ENCODE data around the gene DNASE2. TPM values are rescaled to one million over a fixed set of nuclear protein-coding genes. Genes with fewer than 3 reads are reported as not detected.

The DNASE2 gene
- total RNA-seq, 1 donor from 2014 or later, result 3.3 TPM

GRCh38 chr19:12836529-12836863, 44.8 kb downstream of the DNASE2 start:
- DNase-seq (ENCODE audit: low spot score in 2 of 2) (no peak), FAIRE-seq (no peak)

DNA sequence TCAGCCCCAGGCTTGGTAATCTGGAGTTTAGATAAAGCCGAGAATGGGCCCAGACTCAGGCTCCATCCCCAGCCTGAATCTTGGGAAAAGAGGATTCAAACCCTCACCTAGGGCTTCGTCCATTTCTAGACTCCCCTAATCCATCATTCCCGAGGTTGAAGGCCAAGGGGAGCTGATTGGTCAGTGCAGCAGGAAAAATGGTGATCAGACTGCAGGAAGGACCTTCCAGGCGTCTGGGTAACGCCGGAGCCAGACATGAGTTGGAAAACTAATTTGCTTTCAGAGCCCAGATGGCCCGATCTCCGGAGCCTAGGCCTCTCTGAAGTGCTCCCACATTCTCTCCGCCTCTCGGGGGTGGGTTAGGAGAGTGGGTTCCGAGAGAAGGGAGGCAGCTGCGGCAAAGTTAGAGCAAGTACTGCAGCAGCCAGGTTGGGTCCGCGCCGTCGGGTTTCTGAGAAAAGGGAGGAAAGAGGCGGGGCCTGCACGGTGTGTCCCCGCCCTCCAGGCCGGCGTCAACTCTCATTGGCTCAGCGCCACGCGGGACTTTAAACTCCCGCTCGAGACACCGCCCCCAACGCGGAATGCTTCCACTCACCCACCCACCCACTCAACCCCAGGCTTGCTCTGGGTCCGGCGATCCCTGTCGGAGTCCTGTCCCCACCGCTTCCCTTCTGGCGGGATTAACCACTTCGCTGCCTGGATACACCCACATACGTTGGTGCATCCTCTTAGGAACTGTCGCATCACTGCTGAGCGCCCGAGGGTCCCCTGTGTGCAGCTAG, 46.1 kb downstream of the DNASE2 start:
- DNase-seq (ENCODE audit: low spot score in 2 of 2) (no peak), FAIRE-seq (no peak)

DNA sequence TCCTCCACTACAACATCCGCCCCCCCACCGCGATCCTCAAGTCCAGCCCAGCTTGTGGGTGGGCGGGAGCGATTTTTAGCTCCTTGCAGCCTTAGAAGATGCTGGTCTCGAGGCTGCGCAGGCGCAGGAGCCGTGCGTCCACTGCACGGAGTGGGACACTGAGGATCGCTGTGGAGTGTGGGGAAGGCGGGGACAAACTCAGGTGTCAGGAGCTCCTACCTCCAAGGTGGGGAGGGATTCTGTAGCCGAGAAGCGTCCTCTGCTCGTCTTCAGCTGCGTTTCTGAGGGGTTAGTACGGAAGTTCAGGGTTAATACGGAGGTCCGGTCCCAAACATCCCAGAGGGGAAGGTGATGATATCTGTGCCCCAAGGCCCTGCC, 46.7 kb downstream of the DNASE2 start, which contains the start of gene RTBDN:
Gene RTBDN, minus strand, starts transcription at position 14 of the 378 bp plus-strand sequence. CDS start 4,600 bp downstream, outside the sequence.
- DNase-seq (ENCODE audit: low spot score in 2 of 2), result no peak
- no peak for FAIRE-seq

GRCh38 chr19:12833738-12834565, 47.3 kb downstream of the DNASE2 start:
- FAIRE-seq (no peak), DNase-seq (ENCODE audit: low spot score in 2 of 2) (peak in 1 of 2 donors; percentile 69)

GRCh38 chr19:12833418-12833737, 47.9 kb downstream of the DNASE2 start:
- DNase-seq (ENCODE audit: low spot score in 2 of 2) (no peak), FAIRE-seq (no peak)

- no peak for DNase-seq (ENCODE audit: low spot score in 2 of 2)
- FAIRE-seq, result no peak
Observed at GRCh38 chr19:12828494-12828893, 52.8 kb downstream of the DNASE2 start.

DNA sequence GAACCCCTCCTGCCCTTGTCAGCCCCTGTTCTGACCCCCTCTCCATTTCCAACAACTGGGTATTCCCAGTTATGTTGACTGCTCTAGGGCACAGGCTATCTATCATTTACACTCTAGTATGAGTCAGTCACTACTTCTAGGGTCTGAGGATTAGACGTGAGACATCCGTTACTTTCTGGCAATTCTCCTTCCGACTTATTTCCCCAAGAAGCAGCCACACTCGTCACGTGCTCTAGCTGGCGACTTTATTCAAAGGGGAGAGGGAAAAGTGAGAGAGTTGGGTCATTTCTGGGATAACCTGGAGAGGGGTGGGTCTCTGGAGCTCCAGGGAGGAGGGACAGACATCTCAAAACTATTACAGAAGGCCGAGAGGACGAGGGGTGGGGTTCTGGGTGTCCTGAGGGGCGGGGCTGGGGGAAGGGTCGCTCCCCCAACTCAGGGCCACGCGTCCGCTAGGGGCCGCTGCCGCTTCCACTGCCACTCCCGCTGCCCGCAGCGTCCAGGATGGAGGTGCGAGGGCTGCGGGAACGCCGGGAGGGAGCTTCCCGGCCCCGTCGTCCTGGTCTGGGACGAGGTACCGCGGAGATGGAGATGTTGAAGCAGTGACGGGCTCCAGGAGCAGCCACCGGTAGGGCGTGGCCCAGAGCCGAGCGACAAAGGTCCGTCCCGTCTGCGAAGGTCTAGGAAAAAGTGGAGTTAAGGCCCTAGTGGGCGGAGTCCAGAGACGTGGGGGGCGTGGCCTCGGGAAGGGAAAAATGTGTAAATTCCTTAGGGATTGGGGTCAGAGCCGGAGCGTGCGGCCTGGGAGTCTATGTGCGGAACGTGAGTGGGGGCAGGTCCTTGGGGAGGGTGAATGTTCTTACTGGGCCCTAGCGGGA, 55.8 kb downstream of the DNASE2 start:
- FAIRE-seq (no peak), DNase-seq (ENCODE audit: low spot score in 2 of 2) (peak in 1 of 2 donors; percentile 15)

Small RNAs within 50 kb of the gene (small RNA-seq; reads per million reads assigned to genes)
- 0.51 reads per million, percentile 40 among the genes with 10 or more reads in this experiment for gene MIR5695
- 0.10 reads per million for gene MIR6794

Other genes starting within 250 kb of the DNASE2 start
- gene MAN2B1, start 214.7 kb downstream of the DNASE2 start, total RNA-seq, result 10.6 TPM
- 9.0 TPM for gene WDR83, start 214.6 kb downstream of the DNASE2 start, total RNA-seq
- 92.9 TPM for gene DHPS, start 199.6 kb downstream of the DNASE2 start, total RNA-seq
- not detected for gene GNG14, start 193.5 kb downstream of the DNASE2 start, total RNA-seq
- gene FBXW9, start 184.8 kb downstream of the DNASE2 start, total RNA-seq, result 6.5 TPM
- 68.5 TPM for gene TNPO2, start 157.5 kb downstream of the DNASE2 start, total RNA-seq
- gene TRIR, start 146.8 kb downstream of the DNASE2 start, total RNA-seq, result 216 TPM
- gene GET3, start 144.0 kb downstream of the DNASE2 start, total RNA-seq, result 85.2 TPM
- gene BEST2, start 129.7 kb downstream of the DNASE2 start, total RNA-seq, result not detected
- 14.3 TPM for gene HOOK2, start 105.9 kb downstream of the DNASE2 start, total RNA-seq
- 16.3 TPM for gene JUNB, start 90.0 kb downstream of the DNASE2 start, total RNA-seq
- 208 TPM for gene PRDX2, start 79.6 kb downstream of the DNASE2 start, total RNA-seq
- 0.82 TPM for gene THSD8, start 79.4 kb downstream of the DNASE2 start, total RNA-seq
- gene RNASEH2A, start 74.9 kb downstream of the DNASE2 start, total RNA-seq, result 15.9 TPM
- 1.6 TPM for gene RTBDN, start 46.9 kb downstream of the DNASE2 start, total RNA-seq
- gene MAST1, start 42.9 kb downstream of the DNASE2 start, total RNA-seq, result 47.3 TPM
- gene KLF1, start 5.8 kb upstream of the DNASE2 start, total RNA-seq, result 0.41 TPM
- 17.9 TPM for gene GCDH, start 9.7 kb upstream of the DNASE2 start, total RNA-seq
- gene SYCE2, start 37.8 kb upstream of the DNASE2 start, total RNA-seq, result 0.82 TPM
- gene FARSA, start 52.3 kb upstream of the DNASE2 start, total RNA-seq, result 56.3 TPM
- gene CALR, start 57.2 kb upstream of the DNASE2 start, total RNA-seq, result 298 TPM
- 18.3 TPM for gene RAD23A, start 64.4 kb upstream of the DNASE2 start, total RNA-seq
- 21.6 TPM for gene GADD45GIP1, start 75.8 kb upstream of the DNASE2 start, total RNA-seq
- under 0.01 TPM for gene DAND5, start 88.1 kb upstream of the DNASE2 start, total RNA-seq
- 41.6 TPM for gene NFIX, start 114.0 kb upstream of the DNASE2 start, total RNA-seq
- 2.9 TPM for gene LYL1, start 221.4 kb upstream of the DNASE2 start, total RNA-seq
- 17.9 TPM for gene TRMT1, start 235.3 kb upstream of the DNASE2 start, total RNA-seq
- gene NACC1, start 236.8 kb upstream of the DNASE2 start, total RNA-seq, result 16.3 TPM